Stomach smooth muscle (tissue), 2 donors: ENCODE measurements around the gene CSF3.
"Not testable (repeated sequence)": the region's sequence is repeated elsewhere in the genome, so short reads cannot be mapped to it uniquely, and the experiment has no call there.

Experiments
- H3K27ac ChIP-seq: one replicate; pipeline ENCODE4 v1.7.0; 2013; ENCODE audit warnings: mild to moderate bottlenecking, low read length, inconsistent platforms
- H3K27me3 ChIP-seq, 2 donors: one replicate each; pipeline ENCODE4 v1.7.0; 2013; ENCODE audit warnings: low read length in 2 of 2; ENCODE audit not compliant: insufficient read depth in 2 of 2, control insufficient read depth in 1 of 2
- H3K36me3 ChIP-seq, 2 donors: one replicate each; pipeline ENCODE4 v1.7.0; 2013; ENCODE audit warnings: low read length in 2 of 2; ENCODE audit not compliant: control insufficient read depth in 2 of 2, insufficient read depth in 2 of 2
- H3K4me1 ChIP-seq: one replicate; pipeline ENCODE4 v1.7.0; 2013; ENCODE audit warnings: low read length; ENCODE audit not compliant: control insufficient read depth, insufficient read depth
- H3K4me3 ChIP-seq, 2 donors: one replicate each; pipeline ENCODE4 v1.7.0; 2013; ENCODE audit warnings: low read length in 2 of 2
- H3K9ac ChIP-seq, 2 donors: one replicate each; pipeline ENCODE4 v1.7.0; 2013; ENCODE audit warnings: low read length in 2 of 2, mild to moderate bottlenecking in 1 of 2
- H3K9me3 ChIP-seq, 2 donors: one replicate each; pipeline ENCODE4 v1.7.0; 2013; ENCODE audit warnings: low read length in 2 of 2; ENCODE audit not compliant: control insufficient read depth in 2 of 2
- donor health status: healthy.
- donor health status: Pancreatic carcinoma.

The CSF3 gene

DNA sequence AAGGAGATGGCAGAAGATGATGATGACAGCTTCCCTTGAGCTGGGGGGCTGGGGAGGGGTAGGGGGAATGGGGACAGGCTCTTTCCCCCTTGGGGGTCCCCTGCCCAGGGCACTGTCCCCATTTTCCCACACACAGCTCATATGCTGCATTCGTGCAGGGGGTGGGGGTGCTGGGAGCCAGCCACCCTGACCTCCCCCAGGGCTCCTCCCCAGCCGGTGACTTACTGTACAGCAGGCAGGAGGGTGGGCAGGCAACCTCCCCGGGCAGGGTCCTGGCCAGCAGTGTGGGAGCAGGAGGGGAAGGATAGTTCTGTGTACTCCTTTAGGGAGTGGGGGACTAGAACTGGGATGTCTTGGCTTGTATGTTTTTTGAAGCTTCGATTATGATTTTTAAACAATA is 17.7 kb upstream of the CSF3 start:
- Histone ChIP-seq H3K9me3 (no peaks in the 10 kb centered on the region), H3K36me3 (peaks cover 47 to 48% of the 10 kb centered on the region in 2 donors), H3K27me3 (no peaks in the 10 kb centered on the region), H3K9ac (no peak overlapping the region), H3K27ac (no peak overlapping the region), H3K4me3 (no peak overlapping the region), H3K4me1 (no peaks in the 10 kb centered on the region)

DNA sequence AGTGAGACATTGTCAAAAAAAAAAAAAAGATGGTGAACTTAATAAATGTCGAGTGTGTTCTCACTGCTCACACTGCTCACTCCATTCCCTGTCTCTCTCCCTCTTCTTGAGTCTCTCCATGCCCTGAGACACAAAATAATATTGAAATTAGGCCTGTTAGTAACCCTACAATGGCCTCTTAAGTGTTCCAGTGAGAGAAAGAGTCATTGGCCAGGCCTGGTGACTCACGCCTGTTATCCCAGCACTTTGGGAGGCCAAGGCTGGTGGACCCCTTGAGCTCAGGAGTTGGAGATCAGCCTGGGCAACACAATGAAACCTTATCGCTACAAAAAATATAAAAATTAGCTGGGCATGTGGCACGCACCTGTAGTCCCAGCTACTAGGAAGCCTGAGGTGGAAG is 16.2 kb upstream of the CSF3 start:
- Histone ChIP-seq H3K27ac (no peak overlapping the region), H3K9ac (no peak overlapping the region), H3K27me3 (no peaks in the 10 kb centered on the region), H3K4me1 (no peaks in the 10 kb centered on the region), H3K36me3 (peaks cover 32% of the 10 kb centered on the region in 2 donors), H3K4me3 (no peak overlapping the region), H3K9me3 (no peaks in the 10 kb centered on the region)

DNA sequence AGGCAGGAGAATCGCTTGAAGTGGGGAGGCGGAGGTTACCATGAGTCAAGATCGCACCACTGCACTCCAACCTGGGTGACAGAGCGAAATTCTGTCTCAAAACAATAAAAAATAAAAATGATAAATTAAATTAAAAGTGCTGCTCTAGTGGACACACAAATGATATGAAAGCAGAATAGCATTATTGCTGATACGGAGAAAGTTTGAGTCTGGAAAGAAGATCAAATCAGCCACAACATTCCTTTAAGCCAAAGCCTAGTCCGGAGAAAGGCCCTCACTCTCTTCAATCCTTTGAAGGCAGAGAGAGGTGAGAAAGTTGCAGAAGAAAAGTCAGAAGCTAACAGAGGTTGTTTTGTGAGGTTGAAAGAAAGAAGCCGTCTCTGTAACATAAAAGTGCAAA is 15.1 kb upstream of the CSF3 start:
- Histone ChIP-seq H3K9me3 (no peaks in the 10 kb centered on the region), H3K4me1 (no peaks in the 10 kb centered on the region), H3K4me3 (no peak overlapping the region), H3K36me3 (peaks cover 21 to 22% of the 10 kb centered on the region in 2 donors), H3K9ac (no peak overlapping the region), H3K27ac (no peak overlapping the region), H3K27me3 (no peaks in the 10 kb centered on the region)

DNA sequence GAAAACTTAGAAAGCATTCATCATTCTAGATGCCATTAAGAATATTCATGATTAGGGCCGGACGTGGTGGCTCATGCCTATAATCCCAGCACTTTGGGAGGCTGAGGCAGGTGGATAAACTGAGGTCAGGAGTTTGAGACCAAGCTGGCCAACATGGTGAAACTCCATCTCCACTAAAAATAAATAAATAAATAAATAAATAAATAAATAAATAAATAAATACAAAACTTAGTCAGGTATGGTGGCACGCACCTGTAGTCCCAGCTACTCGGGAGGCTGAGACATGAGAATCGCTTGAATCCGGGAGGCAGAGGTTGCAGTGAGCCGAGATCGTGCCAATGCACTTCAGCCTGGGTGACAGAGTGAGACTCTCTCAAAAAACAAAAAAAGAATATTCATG is 13.9 kb upstream of the CSF3 start:
- H3K36me3 ChIP-seq, result peaks cover 12 to 13% of the 10 kb centered on the region in 2 donors
- H3K9ac ChIP-seq, H3K27me3 ChIP-seq: not testable (repeated sequence)

DNA sequence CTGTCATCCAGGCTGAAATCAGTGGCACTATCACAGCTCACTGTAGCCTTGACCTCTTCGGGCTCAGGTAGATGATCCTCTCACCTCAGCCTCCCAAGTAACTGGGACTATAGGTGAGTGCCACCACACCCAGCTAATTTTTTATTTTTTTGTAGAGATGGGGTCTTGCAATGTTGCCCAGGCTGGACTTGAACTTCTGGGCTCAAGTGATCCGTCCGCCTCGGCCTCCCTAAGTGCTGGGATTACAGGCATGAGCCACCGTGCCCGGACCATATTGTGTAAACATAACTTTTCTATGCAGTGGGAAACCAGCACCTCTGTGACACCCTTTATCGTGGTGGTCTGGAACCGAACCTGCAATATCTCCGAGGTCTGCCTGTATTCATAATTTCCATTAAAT is 11.2 kb upstream of the CSF3 start:
- H3K4me3 ChIP-seq, result no peak overlapping the region
- H3K27me3 ChIP-seq, result no peaks in the 10 kb centered on the region
- no peak overlapping the region for H3K27ac ChIP-seq
- H3K36me3 ChIP-seq, result no peaks in the 10 kb centered on the region
- no peaks in the 10 kb centered on the region for H3K9me3 ChIP-seq
- no peaks in the 10 kb centered on the region for H3K4me1 ChIP-seq
- H3K9ac ChIP-seq, result no peak overlapping the region

More for the DNA sequence above, 13.9 kb upstream of the CSF3 start:
- not testable (repeated sequence) for H3K4me3 ChIP-seq, H3K4me1 ChIP-seq, H3K9me3 ChIP-seq, H3K27ac ChIP-seq

DNA sequence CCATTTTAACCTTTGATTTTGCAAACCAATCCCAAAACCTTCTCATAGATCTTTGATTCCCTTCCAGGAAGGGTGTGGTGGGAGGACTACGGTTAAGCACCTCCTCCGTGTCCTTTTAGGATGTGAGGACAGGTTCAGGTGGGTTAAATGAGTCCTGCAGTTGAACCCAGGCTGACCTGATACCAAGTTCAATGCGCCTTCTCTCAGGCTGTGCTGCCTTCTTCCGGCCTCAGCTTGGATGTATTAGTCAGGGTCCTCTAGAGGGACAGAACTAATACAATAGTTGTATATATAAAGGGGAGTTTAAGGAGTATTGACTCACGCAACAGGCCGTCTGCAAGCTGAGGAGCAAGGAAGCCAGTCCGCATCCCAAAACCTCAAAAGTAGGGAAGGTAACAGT is 10.5 kb upstream of the CSF3 start:
- no peaks in the 10 kb centered on the region for H3K9me3 ChIP-seq
- no peak overlapping the region for H3K27ac ChIP-seq

DNA sequence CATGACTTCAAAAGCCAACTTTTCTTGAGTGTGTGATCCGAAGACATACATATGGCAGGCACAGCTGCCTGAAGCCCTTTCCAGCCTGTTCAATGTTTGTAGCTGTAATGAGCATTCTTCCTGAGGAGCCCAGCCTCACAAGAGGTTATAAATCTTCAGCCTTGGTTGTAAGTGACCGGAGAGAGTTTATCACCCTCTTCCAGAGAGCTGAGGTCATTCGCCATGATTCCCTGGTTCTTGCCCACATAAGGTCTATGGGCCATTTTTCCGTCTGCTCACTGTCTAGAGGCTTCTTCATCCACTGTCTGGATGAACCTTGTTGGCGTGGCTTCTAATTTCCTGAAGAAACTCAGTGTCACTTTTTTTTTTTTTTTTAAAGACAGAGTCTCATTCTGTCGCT is 9.7 kb upstream of the CSF3 start:
- H3K27ac ChIP-seq, result no peak overlapping the region
- H3K4me3 ChIP-seq, result no peak overlapping the region
- no peaks in the 10 kb centered on the region for H3K27me3 ChIP-seq
- H3K4me1 ChIP-seq, result no peaks in the 10 kb centered on the region
- no peak overlapping the region for H3K9ac ChIP-seq
- H3K9me3 ChIP-seq, result no peaks in the 10 kb centered on the region
- H3K36me3 ChIP-seq, result no peaks in the 10 kb centered on the region

More for the DNA sequence above, 10.5 kb upstream of the CSF3 start:
- no peak overlapping the region for H3K9ac ChIP-seq
- H3K27me3 ChIP-seq, result no peaks in the 10 kb centered on the region
- no peaks in the 10 kb centered on the region for H3K4me1 ChIP-seq
- no peaks in the 10 kb centered on the region for H3K36me3 ChIP-seq
- H3K4me3 ChIP-seq, result no peak overlapping the region

DNA sequence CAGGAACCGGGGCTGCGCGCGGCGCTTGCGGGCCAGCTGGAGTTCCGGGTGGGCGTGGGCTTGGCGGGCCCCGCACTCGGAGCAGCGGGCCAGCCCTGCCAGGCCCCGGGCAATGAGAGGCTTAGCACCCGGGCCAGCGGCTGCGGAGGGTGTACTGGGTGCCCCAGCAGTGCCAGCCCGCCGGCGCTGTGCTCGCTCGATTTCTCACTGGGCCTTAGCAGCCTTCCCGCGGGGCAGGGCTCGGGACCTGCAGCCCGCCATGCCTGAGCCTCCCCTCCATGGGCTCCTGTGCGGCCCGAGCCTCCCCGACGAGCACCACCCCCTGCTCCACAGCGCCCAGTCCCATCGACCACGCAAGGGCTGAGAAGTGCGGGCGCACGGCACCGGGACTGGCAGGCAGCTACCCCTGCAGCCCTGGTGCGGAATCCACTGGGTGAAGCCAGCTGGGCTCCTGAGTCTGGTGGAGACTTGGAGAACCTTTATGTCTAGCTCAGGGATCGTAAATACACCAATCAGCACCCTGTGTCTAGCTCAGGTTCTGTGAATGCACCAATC is 4.2 kb upstream of the CSF3 start:
- H3K4me3 ChIP-seq, H3K27me3 ChIP-seq, H3K36me3 ChIP-seq, H3K9me3 ChIP-seq, H3K27ac ChIP-seq, H3K9ac ChIP-seq, H3K4me1 ChIP-seq: not testable (repeated sequence)

DNA sequence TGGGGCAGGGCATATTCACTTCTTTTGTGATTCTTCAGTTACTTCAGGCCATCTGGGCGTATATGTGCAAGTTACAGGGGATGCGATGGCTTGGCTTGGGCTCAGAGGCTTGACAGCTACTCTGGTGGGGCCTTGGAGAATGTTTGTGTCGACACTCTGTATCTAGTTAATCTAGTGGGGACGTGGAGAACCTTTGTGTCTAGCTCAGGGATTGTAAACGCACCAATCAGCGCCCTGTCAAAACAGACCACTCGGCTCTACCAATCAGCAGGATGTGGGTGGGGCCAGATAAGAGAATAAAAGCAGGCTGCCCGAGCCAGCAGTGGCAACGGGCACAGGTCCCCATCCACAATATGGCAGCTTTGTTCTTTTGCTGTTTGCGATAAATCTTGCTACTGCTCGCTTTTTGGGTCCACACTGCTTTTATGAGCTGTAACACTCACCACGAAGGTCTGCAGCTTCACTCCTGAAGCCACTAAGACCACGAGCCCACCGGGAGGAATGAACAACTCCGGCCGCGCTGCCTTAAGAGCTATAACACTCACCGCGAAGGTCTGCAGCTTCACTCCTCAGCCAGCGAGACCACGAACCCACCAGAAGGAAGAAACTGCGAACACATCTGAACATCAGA is 3.1 kb upstream of the CSF3 start:
- not testable (repeated sequence) for H3K4me3 ChIP-seq, H3K36me3 ChIP-seq, H3K4me1 ChIP-seq, H3K9ac ChIP-seq, H3K9me3 ChIP-seq, H3K27me3 ChIP-seq, H3K27ac ChIP-seq

DNA sequence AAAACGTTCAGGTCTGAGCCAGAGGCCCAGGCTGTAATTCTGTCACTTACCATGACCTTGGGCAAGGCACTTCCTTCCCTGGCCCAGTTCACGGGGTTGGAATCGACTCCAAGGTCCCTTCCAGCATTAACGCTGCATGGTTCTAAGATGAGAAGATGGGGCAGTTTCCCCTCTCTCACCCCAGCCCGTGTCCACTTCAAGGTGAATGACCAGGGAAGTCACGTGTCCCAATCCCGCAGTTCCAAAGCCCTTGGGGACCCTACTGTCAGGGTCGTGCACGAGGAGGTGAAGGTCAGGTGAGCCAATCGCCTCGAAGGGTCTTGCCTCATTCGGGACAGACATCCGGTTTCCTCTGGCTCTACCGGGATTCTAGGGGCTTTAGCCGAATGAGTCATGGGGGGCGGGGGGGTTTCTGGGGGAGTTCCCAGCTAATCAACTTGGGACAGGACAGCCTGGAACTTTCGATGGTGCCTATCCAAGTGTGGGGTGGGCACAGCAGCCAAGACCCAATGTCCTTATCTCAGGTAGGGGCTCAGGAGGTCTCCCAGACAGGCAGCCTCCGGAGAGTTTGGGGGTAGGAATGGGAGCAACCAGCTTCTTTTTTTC is 762 bp upstream of the CSF3 start:
- Histone ChIP-seq H3K4me3 (no peak overlapping the region), H3K9me3 (no peaks in the 10 kb centered on the region), H3K27me3 (no peaks in the 10 kb centered on the region), H3K27ac (no peak overlapping the region), H3K36me3 (peaks cover 0 to 2% of the 10 kb centered on the region in 2 donors), H3K4me1 (peaks cover 29% of the 10 kb centered on the region), H3K9ac (no peak overlapping the region)
